Measurements from ENCODE around the gene ZBTB20. TPM values are rescaled to one million over a fixed set of nuclear protein-coding genes. Genes with fewer than 3 reads are reported as not detected.

The ZBTB20 gene
- total and polyA plus RNA-seq, 2 of the 4 experiments (the other 2 are of a cell fraction), result 0.75 to 14.7 TPM

- no peak overlapping the region for H4K8ac ChIP-seq (ENCODE audit: low read depth in 2 of 2, low read length in 2 of 2)
- no peak overlapping the region for H3K9ac ChIP-seq (ENCODE audit: low read depth, low read length)
- no peaks in the 10 kb centered on the region for H3K4me1 ChIP-seq (ENCODE audit: control insufficient read depth, insufficient read depth, low read length)
- H3K18ac ChIP-seq (ENCODE audit: low read depth, low read length), result no peak overlapping the region
- POLR2A ChIA-PET (ENCODE audit: unreplicated experiment), result no interaction called here
- H2BK15ac ChIP-seq (ENCODE audit: low read depth, low read length), result no peak overlapping the region
- intact Hi-C loops (cut with micrococcal nuclease), result no loop called here
- no peak overlapping the region for H2AK9ac ChIP-seq (replicated peaks; ENCODE audit: low read depth, low read length, poor library complexity)
- H3K9me3 ChIP-seq (ENCODE audit: control insufficient read depth, insufficient read depth, low read length), result no peaks in the 10 kb centered on the region
- no peak overlapping the region for H4K91ac ChIP-seq (ENCODE audit: insufficient read depth, low read depth, low read length)
- no peak overlapping the region for H3K14ac ChIP-seq (replicated peaks; ENCODE audit: low read depth, low read length)
- H3K23ac ChIP-seq (ENCODE audit: low read depth, low read length), result no peak overlapping the region
- no peaks in the 10 kb centered on the region for H3K79me1 ChIP-seq (ENCODE audit: low read depth in 1 of 2, low read length in 2 of 2)
- no peak overlapping the region for H2AK5ac ChIP-seq (ENCODE audit: low read depth, low read length)
- ATAC-seq (ENCODE audit: low read depth) (peak; percentile 32; the same call in 1 of the 2 replicates), DNase-seq (no peak)
- no TSS peak for BruUV-seq (replicated peaks)
- H3K36me3 ChIP-seq (ENCODE audit: control insufficient read depth, insufficient read depth, low read length), result no peaks in the 10 kb centered on the region
- 88% methylated on average over 4 of the region's 13 CpGs; no CpG with 5 or more reads in 1 of the 2 experiments for WGBS, 2 experiments (ENCODE audit: extremely low coverage in 2 of 2, insufficient read length in 1 of 2)
- in situ Hi-C loops (cut with MboI; ENCODE audit: low sequenced_read_pairs), result no loop called here
- no peak overlapping the region for H3K4me3 ChIP-seq (ENCODE audit: insufficient read depth, low read depth, low read length)
- peaks cover 9% of the 10 kb centered on the region for H3K27me3 ChIP-seq (ENCODE audit: control insufficient read depth, insufficient read depth, low read length)
- no peaks in the 10 kb centered on the region for H3K9me1 ChIP-seq (ENCODE audit: insufficient read depth, low read length)
- no peak overlapping the region for H2BK120ac ChIP-seq (ENCODE audit: low read depth, low read length)
- no peak overlapping the region for H3K56ac ChIP-seq (ENCODE audit: extremely low read depth, insufficient read depth, low read length)
- dilution Hi-C loops (cut with HindIII; ENCODE audit: low sequenced_read_pairs, unreplicated experiment), result no loop called here
- H2AFZ ChIP-seq (replicated peaks; ENCODE audit: low read length, poor library complexity), result peak overlapping the region; percentile 47
- CTCF ChIA-PET, result interaction anchor here (0.6 to 1.3 kb wide), 2 partner anchors 9 to 454 kb away, joined by 3 read pairs; no protein-coding TSS in a partner anchor
- H3K4me2 ChIP-seq (ENCODE audit: low read depth, low read length), result no peak overlapping the region
- no peaks in the 10 kb centered on the region for H4K20me1 ChIP-seq (ENCODE audit: insufficient read depth, low read length)
- no peak overlapping the region for H3K4ac ChIP-seq (ENCODE audit: low read depth, low read length)
- no peak overlapping the region for H3K27ac ChIP-seq (ENCODE audit: insufficient read depth, low read length)
- no peak overlapping the region for H2BK20ac ChIP-seq (ENCODE audit: low read depth, low read length)
- no peak for TF ChIP-seq CHD1 (IDR thresholded peaks at IDR 0.05; ENCODE audit: low read depth, low read length)
- peak; percentile 23; the same call in 1 of the 2 replicates for TF ChIP-seq CTCF (conservative IDR thresholded peaks at IDR 0.05; ENCODE audit: low read depth, low read length)
- no peak overlapping the region for H2BK5ac ChIP-seq (ENCODE audit: low read depth, low read length, poor library complexity, severe bottlenecking)
- H4K5ac ChIP-seq (ENCODE audit: low read depth, low read length), result no peak overlapping the region
These were observed 847.7 kb downstream of the ZBTB20 start for GRCh38 chr3:114299421-114299820.

Measured in IMR-90 (cell line).